HG03159 (cell line): ENCODE data around the gene OR6C70.
"Not testable (repeated sequence)": the region's sequence is repeated elsewhere in the genome, so short reads cannot be mapped to it uniquely, and the experiment has no call there.

ENCODE experiments used
- ATAC-seq: cut with Tn5 transposase; IDR thresholded peaks from one replicate; pipeline ENCODE4 v1.9.1; 2021; ENCODE audit warnings: mild to moderate bottlenecking, moderate library complexity; ENCODE audit not compliant: unreplicated experiment

The OR6C70 gene

GRCh38 chr12:55470088-55470829 lies at the start of gene OR6C70:
Gene OR6C70 (minus strand): TSS chr12:55470138. CDS start chr12:55470138, 0 bp downstream.
- ATAC-seq: no peak

DNA sequence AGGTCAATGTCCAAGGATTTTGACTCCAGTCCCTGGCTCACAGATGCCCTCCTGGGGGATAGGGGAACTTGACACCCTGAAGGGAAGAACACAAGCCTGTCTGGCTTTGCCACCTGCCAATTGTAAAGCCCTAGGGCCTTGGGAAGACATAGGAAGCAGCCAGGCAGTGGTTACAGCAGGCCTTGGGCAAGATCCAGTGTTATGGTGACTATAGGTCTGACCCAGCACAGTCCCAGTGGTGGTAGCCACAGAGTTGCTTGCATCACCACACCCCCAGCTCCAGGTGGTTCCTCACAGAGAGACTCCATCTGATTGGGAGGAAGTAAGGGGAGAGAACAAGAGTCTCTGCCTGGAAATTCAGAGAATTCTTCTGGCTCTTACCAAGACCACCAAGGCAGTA lies 46.5 kb upstream of the OR6C70 start:
- no peak for ATAC-seq

DNA sequence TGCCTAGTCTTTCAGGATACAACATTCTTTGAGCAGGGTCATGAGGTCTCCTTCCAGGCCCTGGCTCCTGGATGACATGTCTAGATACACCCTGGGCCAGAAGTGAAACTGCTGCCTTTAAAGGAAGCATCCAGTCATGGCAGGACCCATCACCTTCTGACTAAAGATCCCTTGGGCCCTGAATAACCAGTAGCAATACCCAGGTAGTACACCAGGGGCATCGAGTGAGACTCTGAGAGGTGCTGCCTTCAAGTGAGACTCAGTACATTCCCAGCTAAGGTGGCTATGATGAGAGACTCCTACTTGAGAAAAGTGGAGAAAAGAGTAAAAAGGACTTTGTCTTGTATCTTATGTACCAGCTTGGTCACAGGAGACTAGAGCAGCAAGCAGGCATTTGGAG lies 45.8 kb upstream of the OR6C70 start:
- peak; percentile 62 for ATAC-seq

DNA sequence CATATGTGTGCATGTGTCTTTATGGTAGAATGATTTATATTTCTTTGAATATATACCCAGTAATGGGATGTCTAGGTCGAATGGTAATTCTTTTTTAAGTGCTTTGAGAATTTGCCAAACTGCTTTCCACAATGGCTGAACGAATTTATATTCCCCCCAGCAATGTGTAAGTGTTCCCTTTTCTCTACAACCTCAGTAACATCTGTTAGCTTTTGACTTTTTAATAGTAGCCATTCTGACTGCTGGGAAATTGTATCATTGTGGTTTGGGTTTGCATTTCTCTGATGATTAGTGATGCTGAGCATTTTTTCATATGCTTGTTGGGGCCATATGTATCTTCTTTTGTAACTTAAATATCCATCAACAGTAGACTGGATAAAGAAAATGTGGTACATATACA lies 31.7 kb upstream of the OR6C70 start:
- no peak for ATAC-seq

GRCh38 chr12:55499810-55500252 lies 29.9 kb upstream of the OR6C70 start:
- no peak for ATAC-seq

DNA sequence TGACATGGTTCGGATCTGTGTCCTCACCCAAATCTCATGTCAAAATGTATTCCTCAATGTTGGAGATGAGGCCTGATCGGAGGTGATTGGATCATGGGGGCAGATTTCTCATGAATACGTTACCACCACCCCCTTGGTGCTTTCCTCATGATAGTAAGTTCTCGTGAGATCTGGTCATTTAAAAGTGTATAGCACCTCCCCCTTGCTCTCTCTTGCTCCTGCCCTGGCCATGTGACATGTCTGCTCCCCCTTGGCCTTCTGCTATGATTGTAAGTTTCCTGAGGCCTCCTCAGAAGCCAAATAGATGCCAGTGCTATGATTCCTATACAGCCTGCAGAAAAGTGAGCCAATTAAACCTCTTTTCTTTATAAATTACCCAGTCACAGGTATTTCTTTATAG lies 29.3 kb upstream of the OR6C70 start:
- no peak for ATAC-seq

GRCh38 chr12:55495490-55495889 lies 25.6 kb upstream of the OR6C70 start:
- no peak for ATAC-seq

DNA sequence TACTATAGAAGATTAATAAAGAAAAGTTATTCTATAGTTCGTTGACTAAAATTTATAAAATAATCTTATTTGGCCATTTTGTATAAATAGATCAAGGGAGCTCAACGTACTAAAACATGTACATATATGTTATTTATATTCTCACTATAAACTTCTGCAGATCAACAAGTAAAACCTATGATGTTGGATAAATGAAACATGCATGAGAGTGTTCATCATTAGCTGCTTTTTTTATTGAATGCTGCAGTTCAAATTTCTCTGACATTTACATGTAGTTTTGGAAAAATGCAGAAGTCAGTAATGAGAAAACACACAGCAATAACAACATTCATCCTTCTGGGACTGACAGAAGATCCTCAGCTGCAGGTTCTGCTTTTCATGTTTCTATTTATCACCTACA lies 22.1 kb upstream of the OR6C70 start, which contains the start of gene OR6C68:
OR6C68 (plus strand) TSS at position 301 of the 400 bp plus-strand sequence; CDS start at position 301, 0 bp downstream.
- ATAC-seq: no peak

GRCh38 chr12:55484284-55484683 lies 14.3 kb upstream of the OR6C70 start:
- ATAC-seq: not testable (repeated sequence)

DNA sequence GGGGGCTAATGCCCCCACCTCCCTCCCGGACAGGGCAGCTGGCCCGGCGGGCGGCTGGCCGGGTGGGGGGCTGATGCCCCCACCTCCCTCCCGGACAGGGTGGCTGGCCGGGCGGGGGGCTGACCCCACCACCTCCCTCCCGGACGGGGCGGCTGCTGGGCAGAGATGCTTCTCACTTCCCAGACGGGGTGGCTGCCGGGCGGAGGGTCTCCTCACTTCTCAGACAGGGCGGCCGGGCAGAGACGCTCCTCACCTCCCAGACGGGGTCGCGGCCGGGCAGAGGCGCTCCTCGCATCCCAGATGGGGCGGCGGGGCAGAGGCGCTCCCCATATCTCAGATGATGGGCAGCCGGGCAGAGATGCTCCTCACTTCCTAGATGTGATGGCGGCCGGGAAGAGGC lies 9.2 kb upstream of the OR6C70 start:
- not testable (repeated sequence) for ATAC-seq

- no peak for ATAC-seq
These were observed 2.3 kb upstream of the OR6C70 start for GRCh38 chr12:55472264-55472663.

DNA sequence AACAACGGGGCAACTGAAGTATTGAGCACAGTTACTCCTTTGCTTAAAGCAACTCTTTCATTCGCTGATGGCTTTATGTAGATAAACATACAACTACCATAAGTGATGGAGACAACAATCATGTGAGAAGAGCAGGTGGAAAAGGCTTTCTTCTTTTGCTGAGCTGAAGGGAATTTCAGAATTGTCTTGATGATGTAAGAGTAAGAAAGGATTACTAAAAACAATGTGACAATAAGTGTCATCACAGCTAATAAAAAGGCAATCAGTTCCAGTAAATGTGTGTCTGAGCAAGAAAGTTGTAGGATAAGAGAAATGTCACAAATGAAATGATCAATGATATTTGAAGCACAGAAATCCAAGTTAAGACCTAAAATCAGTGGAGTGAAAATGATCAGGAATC lies 647 bp downstream of the OR6C70 start:
- ATAC-seq: no peak

GRCh38 chr12:55467836-55468235 lies 2.1 kb downstream of the OR6C70 start:
- peak; percentile 94 for ATAC-seq

GRCh38 chr12:55464926-55465325 lies 5.0 kb downstream of the OR6C70 start:
- ATAC-seq: not testable (repeated sequence)

DNA sequence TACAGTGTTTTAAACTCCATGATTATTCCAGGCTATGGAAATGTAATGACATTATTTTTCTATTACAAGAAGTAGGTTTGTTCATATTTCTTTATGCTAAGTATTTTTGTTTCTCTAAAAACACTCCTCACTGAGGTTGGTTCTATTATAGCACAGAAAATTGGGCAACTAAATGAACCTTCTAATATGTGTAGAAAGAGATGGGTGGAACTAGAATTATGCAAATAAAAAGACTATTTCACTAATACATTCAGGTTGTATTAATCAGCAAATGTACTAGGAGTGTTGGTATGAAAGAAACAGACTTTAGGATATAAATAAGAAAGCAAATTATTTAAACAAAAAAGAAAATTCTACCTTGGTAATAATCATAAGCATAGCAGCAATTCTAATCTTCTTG lies 21.1 kb downstream of the OR6C70 start:
- ATAC-seq: no peak

- ATAC-seq: no peak
These were observed 23.6 kb downstream of the OR6C70 start for GRCh38 chr12:55446326-55446725.

- no peak for ATAC-seq
These were observed 24.6 kb downstream of the OR6C70 start for GRCh38 chr12:55445357-55445756.

DNA sequence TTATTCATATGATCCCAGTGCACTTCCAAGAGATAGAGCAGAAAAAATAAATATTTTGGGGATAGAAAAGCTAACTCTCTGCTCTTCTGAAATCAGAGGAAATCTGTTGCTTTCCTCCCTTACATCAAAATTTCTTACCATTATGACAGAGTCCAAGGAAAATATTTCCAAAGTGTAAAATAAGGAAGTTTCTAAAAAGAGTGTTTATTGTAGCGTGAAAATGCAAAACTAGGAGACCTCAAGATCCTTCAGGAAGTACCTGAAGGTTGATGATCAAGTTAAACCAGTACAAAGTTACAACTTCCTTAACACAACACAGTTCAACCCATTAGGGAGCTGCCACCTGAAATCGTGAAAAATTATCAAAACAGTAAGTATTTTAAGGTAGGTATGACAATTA lies 26.2 kb downstream of the OR6C70 start, which contains the start of gene OR6C2:
OR6C2 (plus strand) TSS at position 301 of the 400 bp plus-strand sequence. CDS start 8,138 bp downstream, outside the sequence.
- no peak for ATAC-seq

DNA sequence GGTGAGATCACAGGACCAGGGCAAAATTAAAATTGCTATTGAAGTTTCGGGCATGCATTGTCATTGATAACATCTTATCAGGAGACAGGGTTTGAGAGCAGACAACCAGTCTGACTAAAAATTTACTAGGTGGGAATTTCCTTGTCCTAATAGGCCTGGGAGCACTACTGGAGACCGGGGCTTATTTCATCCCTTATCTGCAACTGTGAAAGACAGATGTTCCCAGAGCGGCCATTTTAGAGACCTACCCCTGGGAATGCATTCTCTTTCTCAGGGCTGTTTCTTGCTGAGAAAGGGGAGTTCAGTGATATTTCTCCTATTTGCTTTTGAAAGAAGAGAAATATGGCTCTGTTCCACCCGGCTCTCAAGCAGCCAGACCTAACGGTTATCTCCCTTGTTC lies 28.7 kb downstream of the OR6C70 start:
- not testable (repeated sequence) for ATAC-seq

GRCh38 chr12:55428331-55429243 lies 41.4 kb downstream of the OR6C70 start:
- ATAC-seq: no peak

GRCh38 chr12:55425954-55426353 lies 44.0 kb downstream of the OR6C70 start, which contains the start of gene OR6C76:
Gene OR6C76 (plus strand): TSS chr12:55426254. CDS start chr12:55426254, 0 bp downstream.
- ATAC-seq: no peak
